HPDE6-E6E7 (cell line): ENCODE data around the gene PHLDA3.

Experiments used
- DNase-seq: peaks from one replicate; pipeline ENCODE4 v3.0.0; 2011; ENCODE audit warnings: missing footprints; ENCODE audit errors: extremely low spot score

The PHLDA3 gene

DNA sequence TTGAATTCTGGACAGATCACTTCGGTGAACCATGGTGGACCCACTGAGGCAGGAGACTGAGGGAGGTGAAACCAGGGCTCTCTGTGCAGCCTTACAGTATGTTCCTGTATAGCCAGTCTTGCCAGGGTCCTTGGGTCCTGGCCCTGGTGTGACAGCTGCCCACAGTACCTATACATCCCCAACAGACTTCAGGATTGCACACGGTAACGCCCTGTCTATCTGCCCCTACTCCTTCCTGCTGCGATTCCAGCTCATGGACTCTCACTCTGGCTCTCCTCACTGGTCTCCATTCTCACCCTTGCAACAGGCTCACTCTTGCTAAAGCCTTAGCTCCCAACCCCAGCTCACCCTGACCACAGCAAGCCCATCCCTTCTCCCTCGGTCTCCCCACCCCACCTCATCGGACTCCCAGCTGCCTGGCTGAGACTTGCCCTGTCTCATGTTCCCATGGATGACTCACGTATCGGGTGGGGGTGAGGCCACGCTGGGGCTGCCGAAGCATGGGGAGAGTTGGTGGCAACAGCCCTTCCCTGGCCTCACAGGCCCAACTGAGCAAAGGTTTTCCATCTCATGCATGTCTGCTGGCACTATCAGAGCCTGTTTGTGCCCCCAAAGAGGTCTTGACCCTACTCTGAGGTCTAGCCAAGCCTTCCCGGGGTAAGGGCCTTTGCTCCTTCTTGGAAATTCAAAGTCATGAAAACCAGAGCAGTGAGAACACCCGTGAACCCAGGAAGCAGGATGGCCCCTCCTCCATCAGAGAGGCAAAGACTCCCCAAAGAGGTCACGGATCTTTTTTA, 7.1 kb downstream of the PHLDA3 start:
- DNase-seq = peak; percentile 97

DNA sequence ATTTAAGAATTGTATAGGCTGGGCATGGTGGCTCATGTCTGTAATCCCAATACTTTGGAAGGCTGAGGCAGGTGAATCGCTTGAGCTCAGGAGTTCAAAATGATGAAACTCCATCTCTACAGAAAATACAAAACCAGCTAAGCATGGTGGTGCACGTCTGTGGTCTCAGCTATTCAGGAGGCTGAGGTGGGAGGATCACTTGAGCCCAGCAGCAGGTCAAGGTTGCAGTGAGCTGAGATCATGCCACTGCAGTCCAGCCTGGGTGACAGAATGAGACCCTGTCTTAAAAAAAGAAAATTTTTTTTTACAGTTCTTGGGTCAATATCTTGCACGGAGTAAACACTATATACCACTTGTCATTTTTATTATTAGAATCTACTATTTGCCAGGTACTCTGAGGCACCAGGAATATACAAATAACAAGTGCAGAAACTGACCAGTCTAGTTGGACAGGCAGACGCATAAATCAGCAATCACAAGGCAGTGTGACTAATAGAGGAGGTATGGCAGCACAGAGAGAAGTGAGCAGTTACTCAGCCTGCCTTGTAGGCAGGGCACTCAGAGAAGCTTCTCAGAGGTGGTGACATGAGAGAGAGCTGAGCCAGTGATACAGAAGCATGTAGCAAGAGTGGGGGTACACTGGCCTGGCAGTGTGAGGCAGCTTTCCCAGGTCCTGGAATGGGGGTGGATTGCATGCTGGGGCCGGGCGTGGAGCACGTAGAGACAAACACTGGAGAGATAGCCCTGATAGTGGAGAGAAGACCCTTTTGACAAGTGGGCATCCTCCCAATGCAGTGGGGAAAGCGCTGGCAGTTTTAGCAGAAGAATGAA, 8.0 kb downstream of the PHLDA3 start:
- DNase-seq = peak; percentile 76

GRCh38 chr1:201459775-201460174, 9.2 kb downstream of the PHLDA3 start:
- DNase-seq = no peak

DNA sequence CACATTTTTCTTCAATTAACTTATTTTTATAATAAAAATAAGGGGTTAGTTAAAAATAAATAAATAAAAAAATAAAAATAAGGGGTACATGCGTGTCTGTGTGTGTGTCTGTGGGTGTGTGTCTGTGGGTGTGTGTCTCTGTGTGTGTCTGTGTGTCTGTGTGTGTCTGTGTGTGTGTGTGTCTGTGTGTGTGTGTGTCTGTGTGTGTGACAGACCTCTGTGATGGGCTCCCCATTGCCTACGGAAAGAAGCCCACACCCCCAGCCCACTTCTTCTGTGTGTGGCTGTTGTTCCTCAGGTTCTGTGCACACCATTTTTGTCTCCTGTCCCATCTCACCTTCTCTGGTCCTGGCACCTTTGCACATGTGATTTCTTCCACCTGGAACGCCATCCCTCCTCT, 9.9 kb downstream of the PHLDA3 start:
- no peak for DNase-seq

DNA sequence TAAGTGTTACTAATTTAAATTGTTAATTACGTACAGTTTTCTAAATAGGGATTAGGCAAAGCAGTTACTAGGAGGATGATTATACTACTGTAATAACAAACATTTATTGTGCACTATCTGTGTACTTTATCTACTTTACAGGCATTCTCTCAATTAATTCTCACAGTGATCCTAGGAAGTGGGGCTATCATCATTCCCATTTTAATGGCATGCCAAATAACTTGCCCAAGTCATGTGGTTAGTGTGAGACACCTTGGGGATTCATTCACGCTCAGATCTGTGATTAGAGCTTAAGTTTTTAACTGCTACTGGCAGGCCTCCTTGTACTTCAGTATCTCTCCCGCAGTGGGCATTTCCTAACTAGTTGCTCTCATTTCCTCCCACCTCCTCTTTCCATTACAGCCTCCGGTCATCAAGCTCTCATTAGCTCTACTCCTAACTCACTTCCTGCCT, 11.5 kb downstream of the PHLDA3 start:
- no peak for DNase-seq

GRCh38 chr1:201456499-201457309, 12.3 kb downstream of the PHLDA3 start:
- peak; percentile 77 for DNase-seq

DNA sequence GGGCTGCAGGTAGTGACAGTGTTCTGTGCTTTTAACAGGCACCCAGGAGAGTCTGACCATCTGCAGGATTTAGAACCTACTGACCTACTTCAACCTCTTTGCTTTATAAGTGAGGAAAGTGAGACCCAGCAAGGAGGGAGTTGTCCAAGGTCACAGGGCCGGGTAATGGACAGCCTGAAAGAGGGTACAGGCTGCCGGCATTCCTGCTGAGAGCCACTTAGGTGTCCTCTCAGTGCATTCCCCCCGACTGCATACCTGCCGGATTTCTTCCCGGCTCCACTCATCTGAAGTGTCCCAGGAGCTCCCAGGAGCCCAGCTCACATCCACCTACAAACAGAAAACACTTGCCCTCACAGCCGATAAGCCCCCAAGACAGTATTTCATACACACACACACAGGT, 13.9 kb downstream of the PHLDA3 start:
- DNase-seq = no peak

- DNase-seq = no peak
Observed at GRCh38 chr1:201454608-201455007, 14.4 kb downstream of the PHLDA3 start.

DNA sequence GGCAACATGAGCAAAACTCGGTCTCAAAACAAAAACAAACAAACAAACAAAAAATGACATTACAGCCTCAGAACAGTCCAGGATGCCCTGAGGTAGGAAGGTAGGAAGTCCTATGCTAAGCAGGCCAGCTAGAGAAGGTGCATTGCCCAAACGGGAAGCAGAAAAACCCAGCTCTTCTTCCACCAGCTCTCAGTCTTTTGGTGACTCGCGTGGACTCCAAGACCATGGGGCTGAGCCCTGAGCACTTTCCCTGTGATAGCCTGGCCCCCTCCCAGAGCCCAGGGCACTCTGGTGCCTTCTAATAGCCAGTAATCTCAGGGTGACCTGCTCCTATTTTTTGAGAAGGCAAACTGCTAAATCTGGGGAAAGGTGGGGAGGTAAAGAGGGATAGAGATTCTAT, 16.1 kb downstream of the PHLDA3 start:
- DNase-seq = no peak

DNA sequence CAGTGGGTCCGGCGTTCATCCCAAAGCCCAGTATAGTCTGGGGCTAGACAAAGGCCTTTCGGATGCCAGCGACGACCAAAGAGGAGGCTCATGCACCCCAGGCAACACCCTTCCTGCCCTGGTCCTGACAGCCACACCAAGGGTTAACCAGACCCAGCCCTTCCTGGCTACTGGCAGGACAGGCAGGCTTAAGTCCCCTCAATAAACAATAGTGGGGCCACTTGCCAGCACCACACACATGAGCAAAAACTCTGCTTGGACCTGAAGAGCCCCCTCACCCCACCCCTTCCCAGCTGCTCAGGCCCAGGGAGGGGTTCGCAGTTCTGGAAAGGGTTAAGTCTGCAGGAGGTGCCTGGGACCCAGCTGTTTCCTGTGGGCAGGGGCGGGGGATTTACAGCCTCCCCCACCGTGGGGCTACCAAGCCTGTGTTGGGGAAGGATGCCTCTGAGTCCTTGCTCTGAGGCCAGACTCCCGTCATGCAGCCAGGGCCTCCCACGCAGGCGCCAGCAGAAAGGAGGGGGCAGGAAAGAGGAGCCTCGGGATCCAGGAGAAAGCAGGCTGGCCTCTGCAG, 18.2 kb downstream of the PHLDA3 start:
- no peak for DNase-seq

- DNase-seq = no peak
Observed at GRCh38 chr1:201448990-201449389, 20.0 kb downstream of the PHLDA3 start.

- DNase-seq = peak; percentile 79
Observed at GRCh38 chr1:201447903-201448871, 20.8 kb downstream of the PHLDA3 start.

GRCh38 chr1:201445310-201445709, 23.7 kb downstream of the PHLDA3 start:
- no peak for DNase-seq

GRCh38 chr1:201444792-201445191, 24.2 kb downstream of the PHLDA3 start:
- no peak for DNase-seq

DNA sequence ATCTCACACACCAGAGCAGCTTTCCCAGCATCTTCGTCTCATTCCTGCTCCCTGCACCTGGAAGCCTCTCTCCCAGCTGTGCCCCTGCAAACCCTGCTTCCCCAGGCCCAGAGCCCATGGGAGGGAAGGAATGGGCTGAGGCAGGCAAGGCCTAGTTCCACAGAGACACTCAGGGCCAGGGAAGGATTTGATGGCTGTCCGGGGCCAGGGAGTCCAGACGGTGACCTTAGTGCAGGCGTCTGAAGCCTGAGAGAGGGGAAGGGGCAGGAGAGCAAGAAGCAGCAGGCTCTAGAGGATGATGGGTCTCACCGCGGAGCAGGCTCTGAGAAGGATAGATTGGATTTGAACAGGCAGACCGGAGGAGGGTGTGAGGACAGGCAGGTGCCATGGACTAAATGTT, 25.2 kb downstream of the PHLDA3 start:
- DNase-seq = no peak

GRCh38 chr1:201436969-201437368, 32.0 kb downstream of the PHLDA3 start:
- no peak for DNase-seq

DNA sequence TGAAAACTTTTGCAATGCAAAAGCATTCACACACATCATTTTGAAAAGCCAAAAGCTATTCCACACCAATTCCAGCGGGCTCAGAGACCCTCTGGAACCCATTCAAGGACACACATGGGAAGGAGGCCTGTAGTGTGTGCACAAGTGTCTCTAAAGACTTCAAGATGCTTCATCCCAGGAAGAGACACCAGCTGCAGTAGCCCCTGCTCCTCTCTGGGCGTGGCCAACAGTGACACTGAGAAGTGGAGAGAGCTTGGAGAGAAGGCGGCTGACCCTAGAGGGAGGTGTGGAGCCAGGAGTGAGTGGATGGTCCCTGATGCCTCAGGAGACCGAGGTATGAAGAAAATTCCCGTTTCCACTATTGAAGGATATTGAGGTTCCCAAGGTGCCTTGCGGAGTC, 32.6 kb downstream of the PHLDA3 start:
- DNase-seq = no peak

- no peak for DNase-seq
Observed at GRCh38 chr1:201434266-201434665, 34.7 kb downstream of the PHLDA3 start.

GRCh38 chr1:201433609-201434008, 35.4 kb downstream of the PHLDA3 start:
- DNase-seq = no peak

GRCh38 chr1:201430776-201431175, 38.2 kb downstream of the PHLDA3 start:
- DNase-seq = no peak
